Measurements from ENCODE around the gene CCR2.

CCR2 gene

DNA sequence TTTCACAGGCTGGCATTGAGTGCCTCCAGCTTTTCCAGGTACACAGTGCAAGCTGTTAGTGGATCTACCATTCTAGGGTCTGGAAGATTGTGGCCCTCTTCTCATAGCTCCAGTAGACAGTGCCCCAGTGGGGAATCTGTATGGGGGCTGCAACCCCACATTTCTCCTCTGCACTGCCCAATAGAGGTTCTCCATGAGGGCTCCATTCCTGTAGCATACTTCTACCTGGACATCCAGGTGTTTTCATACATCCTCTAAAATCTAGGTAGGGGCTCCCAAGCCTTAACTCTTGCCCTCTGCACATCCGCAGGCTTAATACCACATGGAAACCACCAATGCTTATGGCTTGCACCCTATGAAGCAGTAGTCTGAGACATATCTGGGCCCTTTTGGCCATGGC, 15.1 kb upstream of the CCR2 start:
- H3K27me3 ChIP-seq (ENCODE audit: insufficient read depth, low read depth) = no peaks in the 10 kb centered on the region
- no peak overlapping the region for H3K9ac ChIP-seq
- TF ChIP-seq, protein P1, sequence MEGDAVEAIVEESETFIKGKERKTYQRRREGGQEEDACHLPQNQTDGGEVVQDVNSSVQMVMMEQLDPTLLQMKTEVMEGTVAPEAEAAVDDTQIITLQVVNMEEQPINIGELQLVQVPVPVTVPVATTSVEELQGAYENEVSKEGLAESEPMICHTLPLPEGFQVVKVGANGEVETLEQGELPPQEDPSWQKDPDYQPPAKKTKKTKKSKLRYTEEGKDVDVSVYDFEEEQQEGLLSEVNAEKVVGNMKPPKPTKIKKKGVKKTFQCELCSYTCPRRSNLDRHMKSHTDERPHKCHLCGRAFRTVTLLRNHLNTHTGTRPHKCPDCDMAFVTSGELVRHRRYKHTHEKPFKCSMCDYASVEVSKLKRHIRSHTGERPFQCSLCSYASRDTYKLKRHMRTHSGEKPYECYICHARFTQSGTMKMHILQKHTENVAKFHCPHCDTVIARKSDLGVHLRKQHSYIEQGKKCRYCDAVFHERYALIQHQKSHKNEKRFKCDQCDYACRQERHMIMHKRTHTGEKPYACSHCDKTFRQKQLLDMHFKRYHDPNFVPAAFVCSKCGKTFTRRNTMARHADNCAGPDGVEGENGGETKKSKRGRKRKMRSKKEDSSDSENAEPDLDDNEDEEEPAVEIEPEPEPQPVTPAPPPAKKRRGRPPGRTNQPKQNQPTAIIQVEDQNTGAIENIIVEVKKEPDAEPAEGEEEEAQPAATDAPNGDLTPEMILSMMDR (conservative IDR thresholded peaks at IDR 0.05; ENCODE audit: low read depth, low read length) = no peak
- H3K36me3 ChIP-seq (ENCODE audit: insufficient read depth) = no peaks in the 10 kb centered on the region
- H3K4me1 ChIP-seq (ENCODE audit: low read depth, poor library complexity, severe bottlenecking) = no peaks in the 10 kb centered on the region
- H3K79me2 ChIP-seq (ENCODE audit: insufficient read depth, low read depth) = no peaks in the 10 kb centered on the region
- no peak overlapping the region for H3K4me3 ChIP-seq (IDR thresholded peaks at IDR 0.05; ENCODE audit: insufficient read depth, low read depth, low read length)
- H4K20me1 ChIP-seq (ENCODE audit: insufficient read depth) = no peaks in the 10 kb centered on the region
- H2AFZ ChIP-seq (ENCODE audit: low read depth) = no peak overlapping the region
- H3K27ac ChIP-seq = no peak overlapping the region
- H3K4me2 ChIP-seq = no peak overlapping the region

DNA sequence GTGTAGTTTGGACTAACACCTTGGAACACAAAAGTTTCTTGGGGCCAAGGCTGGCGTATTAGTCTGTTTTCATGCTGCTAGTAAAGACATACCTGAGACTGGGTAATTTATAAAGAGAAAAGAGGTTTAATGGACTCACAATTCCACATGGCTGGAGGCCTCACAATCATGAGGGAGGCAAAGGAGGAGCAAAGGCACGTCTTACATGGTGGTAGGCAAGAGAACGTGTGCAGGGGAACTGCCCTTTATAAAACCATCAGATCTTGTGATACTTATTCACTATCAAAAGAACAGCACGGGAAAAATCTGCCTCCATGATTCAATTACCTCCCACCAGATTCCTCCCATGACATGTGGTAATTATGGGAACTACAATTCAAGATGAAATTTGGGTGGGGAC, 9.4 kb upstream of the CCR2 start:
- Histone ChIP-seq H3K4me3 (IDR thresholded peaks at IDR 0.05; ENCODE audit: insufficient read depth, low read depth, low read length) (no peak overlapping the region), H3K79me2 (ENCODE audit: insufficient read depth, low read depth) (no peaks in the 10 kb centered on the region), H3K27me3 (ENCODE audit: insufficient read depth, low read depth) (no peaks in the 10 kb centered on the region), H4K20me1 (ENCODE audit: insufficient read depth) (no peaks in the 10 kb centered on the region), H2AFZ (ENCODE audit: low read depth) (no peak overlapping the region), H3K9ac (no peak overlapping the region), H3K4me2 (no peak overlapping the region), H3K27ac (no peak overlapping the region), H3K4me1 (ENCODE audit: low read depth, poor library complexity, severe bottlenecking) (peaks cover 22% of the 10 kb centered on the region), H3K36me3 (ENCODE audit: insufficient read depth) (no peaks in the 10 kb centered on the region)
- TF ChIP-seq, protein P1 (conservative IDR thresholded peaks at IDR 0.05; ENCODE audit: low read depth, low read length) = no peak

DNA sequence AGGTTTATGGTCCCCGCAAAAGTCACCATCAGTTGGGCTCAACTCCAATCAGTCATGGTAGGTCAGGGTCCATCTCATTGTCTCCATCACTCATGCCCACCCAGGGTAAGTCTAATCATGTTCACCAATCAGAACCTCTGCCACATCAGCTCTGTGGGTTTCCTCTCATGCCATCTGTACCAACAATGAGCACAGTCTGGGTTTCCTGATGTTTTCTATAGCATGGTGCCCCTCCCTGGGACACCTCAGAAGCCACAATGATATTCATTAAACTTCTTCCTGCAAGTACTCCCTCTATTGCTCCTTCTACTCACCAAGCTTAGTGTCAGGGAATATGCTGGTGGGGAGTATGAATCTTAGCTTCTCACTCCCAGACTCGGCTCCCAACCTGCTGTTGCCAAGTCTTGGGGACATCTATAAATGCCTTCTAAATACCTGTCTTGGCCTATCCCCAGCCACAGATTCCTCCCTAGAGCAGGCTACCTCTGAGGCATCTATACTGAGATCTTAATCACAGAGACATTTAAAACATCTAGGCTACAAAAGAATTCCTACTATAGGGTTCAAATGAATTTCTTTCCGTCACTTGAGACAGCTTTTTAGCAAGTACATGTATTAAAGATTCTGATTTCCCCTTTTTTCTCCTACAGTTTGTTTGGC, 5.0 kb upstream of the CCR2 start:
- no peaks in the 10 kb centered on the region for H3K27me3 ChIP-seq (ENCODE audit: insufficient read depth, low read depth)
- no peak overlapping the region for H3K4me3 ChIP-seq (IDR thresholded peaks at IDR 0.05; ENCODE audit: insufficient read depth, low read depth, low read length)
- 0 out of 2 replicates have a peak overlapping the region, but pooled peaks have one; percentile 20 for H3K9ac ChIP-seq
- no peaks in the 10 kb centered on the region for H3K36me3 ChIP-seq (ENCODE audit: insufficient read depth)
- TF ChIP-seq, protein P1 (conservative IDR thresholded peaks at IDR 0.05; ENCODE audit: low read depth, low read length) = no peak
- peak overlapping the region; percentile 92 for H3K4me2 ChIP-seq
- H3K27ac ChIP-seq = peak overlapping the region; percentile 80
- no peaks in the 10 kb centered on the region for H3K79me2 ChIP-seq (ENCODE audit: insufficient read depth, low read depth)
- no peaks in the 10 kb centered on the region for H4K20me1 ChIP-seq (ENCODE audit: insufficient read depth)
- peak overlapping the region; percentile 18 for H2AFZ ChIP-seq (ENCODE audit: low read depth)
- peaks cover 67% of the 10 kb centered on the region for H3K4me1 ChIP-seq (ENCODE audit: low read depth, poor library complexity, severe bottlenecking)

DNA sequence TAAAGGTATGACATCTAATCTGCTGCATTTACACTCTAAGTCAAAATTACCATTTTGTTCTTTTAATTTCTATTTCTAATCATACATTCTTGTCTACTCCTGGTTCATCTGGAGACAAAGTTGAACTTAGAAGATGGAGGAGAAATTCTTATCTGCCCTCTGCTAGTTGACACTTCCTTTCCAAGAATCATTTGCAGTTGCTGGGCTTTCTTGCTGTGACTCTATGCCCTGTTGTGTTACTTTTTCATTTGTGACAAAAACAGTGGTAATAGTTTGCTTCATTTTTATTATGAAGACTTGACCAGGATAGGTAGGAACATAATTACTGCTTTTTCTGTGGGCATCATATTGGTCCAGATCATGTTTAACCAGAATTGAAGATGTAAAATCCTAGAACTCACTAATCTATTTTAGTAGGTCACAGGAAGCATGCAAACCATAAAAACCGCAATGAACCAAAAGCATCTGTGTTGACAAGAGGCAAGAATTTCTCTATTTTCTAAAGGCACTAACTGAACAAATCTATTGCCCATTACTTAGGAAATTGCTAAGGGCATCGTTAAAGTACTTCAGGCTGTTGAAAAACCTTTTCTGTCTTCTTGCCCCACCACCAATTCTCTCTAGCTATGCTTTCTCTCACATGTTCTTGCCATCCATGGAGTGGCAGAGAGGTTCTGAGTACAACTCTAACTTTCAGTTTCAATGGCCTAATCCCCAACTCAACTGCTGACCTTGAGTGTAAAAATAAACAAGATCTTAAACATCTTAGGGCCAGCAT, 4.2 kb upstream of the CCR2 start:
- H3K4me3 ChIP-seq (IDR thresholded peaks at IDR 0.05; ENCODE audit: insufficient read depth, low read depth, low read length) = peak overlapping the region; percentile 27
- TF ChIP-seq, protein P1 (conservative IDR thresholded peaks at IDR 0.05; ENCODE audit: low read depth, low read length) = no peak
- H4K20me1 ChIP-seq (ENCODE audit: insufficient read depth) = no peaks in the 10 kb centered on the region
- peak overlapping the region; percentile 20; the same call in 1 of the 2 replicates for H3K9ac ChIP-seq
- 0 out of 2 replicates have a peak overlapping the region, but pooled peaks have one; percentile 18 for H2AFZ ChIP-seq (ENCODE audit: low read depth)
- no peaks in the 10 kb centered on the region for H3K36me3 ChIP-seq (ENCODE audit: insufficient read depth)
- peaks cover 67% of the 10 kb centered on the region for H3K4me1 ChIP-seq (ENCODE audit: low read depth, poor library complexity, severe bottlenecking)
- H3K79me2 ChIP-seq (ENCODE audit: insufficient read depth, low read depth) = no peaks in the 10 kb centered on the region
- peak overlapping the region; percentile 80 for H3K27ac ChIP-seq
- peak overlapping the region; percentile 92 for H3K4me2 ChIP-seq
- no peaks in the 10 kb centered on the region for H3K27me3 ChIP-seq (ENCODE audit: insufficient read depth, low read depth)
